GM23338 (cell line): Measurements from ENCODE around the gene CPNE5. TPM values are rescaled to one million over a fixed set of nuclear protein-coding genes. Genes with fewer than 3 reads are reported as not detected.

ENCODE experiments used
- ATAC-seq: fragments of 200-7000 bp; cut with Tn5 transposase; 3 replicates; pipeline ENCODE4 v1.9.1; 2020
- DNase-seq: peaks from one replicate; pipeline ENCODE4 v3.0.0-alpha.2; 2015; ENCODE audit warnings: low spot score
- H2AFZ ChIP-seq: fragments of 200-600 bp; sonication (generic); 2 replicates; pipeline ENCODE4 v1.8.0; 2016; ENCODE audit warnings: antibody characterized with exemption, mild to moderate bottlenecking, moderate library complexity
- H3F3A ChIP-seq: fragments of 200-600 bp; sonication (generic); replicated peaks from 2 replicates; pipeline ENCODE4 v1.8.0; 2017; ENCODE audit warnings: antibody characterized with exemption, mixed run types, low read depth
- H3K27ac ChIP-seq: fragments of 200-600 bp; sonication (generic); 2 replicates; pipeline ENCODE4 v1.6.1; 2016; ENCODE audit warnings: low read depth
- H3K27me3 ChIP-seq: fragments of 200-600 bp; sonication (generic); 2 replicates; pipeline ENCODE4 v1.8.0; 2016; ENCODE audit warnings: mild to moderate bottlenecking, mixed run types, moderate library complexity; ENCODE audit not compliant: insufficient read depth
- H3K36me3 ChIP-seq: fragments of 200-600 bp; sonication (generic); 2 replicates; pipeline ENCODE4 v1.8.0; 2016; ENCODE audit warnings: mild to moderate bottlenecking; ENCODE audit not compliant: insufficient read depth
- H3K4me1 ChIP-seq: fragments of 200-600 bp; sonication (generic); 2 replicates; pipeline ENCODE4 v1.8.0; 2016; ENCODE audit warnings: mild to moderate bottlenecking, moderate library complexity; ENCODE audit not compliant: insufficient read depth
- H3K4me2 ChIP-seq: fragments of 200-600 bp; sonication (generic); 2 replicates; pipeline ENCODE4 v1.7.1; 2017; ENCODE audit warnings: mixed run types
- H3K4me3 ChIP-seq: fragments of 200-600 bp; sonication (generic); 2 replicates; pipeline ENCODE4 v1.6.1; 2016; ENCODE audit warnings: mixed run types
- H3K79me2 ChIP-seq: fragments of 200-600 bp; sonication (generic); replicated peaks from 2 replicates; pipeline ENCODE4 v1.8.0; 2017; ENCODE audit warnings: mild to moderate bottlenecking; ENCODE audit not compliant: insufficient read depth
- H3K9me2 ChIP-seq: fragments of 200-600 bp; sonication (generic); 2 replicates; pipeline ENCODE4 v1.8.0; 2017; ENCODE audit not compliant: insufficient read depth
- H4K20me1 ChIP-seq: fragments of 200-600 bp; sonication (generic); replicated peaks from 2 replicates; pipeline ENCODE4 v1.8.0; 2017; ENCODE audit warnings: mild to moderate bottlenecking; ENCODE audit not compliant: insufficient read depth
- H3K27ac Mint-ChIP-seq: 2 replicates; pipeline ENCODE4 v1.8.0; 2020; ENCODE audit warnings: inconsistent platforms, mild to moderate bottlenecking, moderate library complexity, mixed read lengths
- H3K27me3 Mint-ChIP-seq: 3 replicates; pipeline ENCODE4 v1.8.0; 2022; ENCODE audit warnings: low read depth, mild to moderate bottlenecking, moderate library complexity, mixed read lengths, inconsistent platforms; ENCODE audit not compliant: insufficient read depth, poor library complexity
- H3K36me3 Mint-ChIP-seq: 3 replicates; pipeline ENCODE4 v1.8.0; 2021; ENCODE audit warnings: low read depth, mild to moderate bottlenecking, inconsistent platforms, moderate library complexity, mixed read lengths
- H3K4me1 Mint-ChIP-seq: 3 replicates; pipeline ENCODE4 v1.8.0; 2020; ENCODE audit warnings: mild to moderate bottlenecking, inconsistent platforms, mixed read lengths
- H3K4me3 Mint-ChIP-seq: 3 replicates; pipeline ENCODE4 v1.8.0; 2021; ENCODE audit warnings: moderate library complexity, mild to moderate bottlenecking, inconsistent platforms, mixed read lengths
- H3K9me3 Mint-ChIP-seq: 3 replicates; pipeline ENCODE4 v1.8.0; 2020; ENCODE audit warnings: moderate library complexity, mild to moderate bottlenecking, inconsistent platforms, mixed read lengths
- CREB1 ChIP-seq: fragments of 250-450 bp; sonication (Bioruptor Pico); IDR thresholded peaks from 2 replicates; pipeline ENCODE4 v1.5.0; 2020; ENCODE audit warnings: low read depth, mild to moderate bottlenecking, moderate library complexity
- CTCF ChIP-seq, 2 experiments: fragments of 200-600 bp in 1 of 2; sonication (generic) in 1 of 2; conservative IDR thresholded peaks; 2 replicates each; pipeline versions ENCODE4 v1.5.1 to v1.6.1; 2016 to 2017; ENCODE audit warnings: antibody characterized with exemption in 2 of 2, low read depth in 2 of 2, mild to moderate bottlenecking in 2 of 2, moderate library complexity in 1 of 2
- ETS1 ChIP-seq: IDR thresholded peaks from 2 replicates; pipeline ENCODE4 v1.6.1; 2016; ENCODE audit warnings: antibody characterized with exemption
- STAT1 ChIP-seq: IDR thresholded peaks from one replicate; pipeline ENCODE4 v1.6.1; 2016; ENCODE audit warnings: antibody characterized with exemption; ENCODE audit not compliant: unreplicated experiment
- ZNF331 ChIP-seq: fragments of 250-450 bp; sonication (Bioruptor Pico); IDR thresholded peaks from 2 replicates; pipeline ENCODE4 v1.5.0; 2020; ENCODE audit warnings: low read depth, mild to moderate bottlenecking, moderate library complexity
- ZNF462 ChIP-seq: fragments of 250-450 bp; sonication (Bioruptor Pico); IDR thresholded peaks from 2 replicates; pipeline ENCODE4 v1.5.0; 2020; ENCODE audit warnings: mild to moderate bottlenecking, moderate library complexity
- polyA plus RNA-seq: library from polyadenylated mRNA; unstranded; fragments of >200 nt; fragmentation: Nextera tagmentation; extraction: Ambion mirVana; gene quantifications from 2 replicates; pipeline ENCODE4 v1.2.1, GENCODE V29; 2016
- total RNA-seq: library from RNA; depleted of rRNA; stranded (reverse); fragments of >200 nt; shearing (Covaris generic); gene quantifications from 2 replicates; pipeline ENCODE4 v1.2.3, GENCODE V29; 2014

CPNE5 gene
- total and polyA plus RNA-seq, 2 experiments from 2014 or later = 0.14 to 0.42 TPM

- Histone ChIP-seq H4K20me1 (no peaks in the 10 kb centered on the region), H3K4me2 (no peak overlapping the region), H3K79me2 (no peaks in the 10 kb centered on the region), H3F3A (no peaks in the 10 kb centered on the region), H2AFZ (no peak overlapping the region), H3K4me1 (no peaks in the 10 kb centered on the region), H3K27me3 (no peaks in the 10 kb centered on the region), H3K4me3 (no peak overlapping the region), H3K27ac (no peak overlapping the region), H3K36me3 (no peaks in the 10 kb centered on the region), H3K9me2 (no peaks in the 10 kb centered on the region)
- H3K36me3 Mint-ChIP-seq = no peaks in the 10 kb centered on the region
- DNase-seq (no peak), ATAC-seq (no peak)
- peaks cover 11% of the 10 kb centered on the region; the same call in 2 of the 3 replicates for H3K9me3 Mint-ChIP-seq
- no peak overlapping the region for H3K27ac Mint-ChIP-seq
- TF ChIP-seq ZNF462 (CRISPR knock-in tag) = no peak
- no peak for TF ChIP-seq ZNF331 (CRISPR knock-in tag)
- peaks cover 18% of the 10 kb centered on the region for H3K27me3 Mint-ChIP-seq
- peaks cover 6% of the 10 kb centered on the region; the same call in 2 of the 3 replicates for H3K4me1 Mint-ChIP-seq
- no peak overlapping the region for H3K4me3 Mint-ChIP-seq
Observed at GRCh38 chr6:36745283-36745682, 94.0 kb downstream of the CPNE5 start.

- H3F3A ChIP-seq = no peaks in the 10 kb centered on the region
- ATAC-seq = no peak
- H3K9me2 ChIP-seq = no peaks in the 10 kb centered on the region
- no peak for TF ChIP-seq ETS1
- no peak for TF ChIP-seq STAT1
- no peak for TF ChIP-seq CTCF (conservative IDR thresholded peaks at IDR 0.05; ENCODE audit: low read depth in 2 of 2)
- no peak for TF ChIP-seq CREB1 (CRISPR knock-in tag)
Observed at GRCh38 chr6:36744304-36744673, 95.0 kb downstream of the CPNE5 start.

More at GRCh38 chr6:36744304-36744673, 95.0 kb downstream of the CPNE5 start:
- Mint-ChIP-seq H3K4me3 (no peak overlapping the region), H3K4me1 (peaks cover 6% of the 10 kb centered on the region; the same call in 2 of the 3 replicates), H3K36me3 (no peaks in the 10 kb centered on the region), H3K27me3 (peaks cover 18% of the 10 kb centered on the region), H3K27ac (no peak overlapping the region), H3K9me3 (peaks cover 10% of the 10 kb centered on the region; the same call in 2 of the 3 replicates)
- no peak for DNase-seq
- Histone ChIP-seq H4K20me1 (no peaks in the 10 kb centered on the region), H3K27ac (no peak overlapping the region), H3K4me2 (no peak overlapping the region), H3K4me3 (no peak overlapping the region), H3K79me2 (no peaks in the 10 kb centered on the region), H3K4me1 (no peaks in the 10 kb centered on the region), H2AFZ (no peak overlapping the region), H3K27me3 (no peaks in the 10 kb centered on the region), H3K36me3 (no peaks in the 10 kb centered on the region)
